H1 (cell line): Measurements from ENCODE around the gene CD300LG. TPM values are rescaled to one million over a fixed set of nuclear protein-coding genes. Genes with fewer than 3 reads are reported as not detected.

Experiments used
- CTCF ChIA-PET: fragments of 300-600 bp; sonication (Branson Sonifier 250); formaldehyde crosslinking; loops from one replicate; lab custom pipeline; 2021; ENCODE audit not compliant: partially characterized antibody; lab: Charles Lee
- POLR2A ChIA-PET: fragments of 300-600 bp; sonication (Branson Sonifier 250); formaldehyde crosslinking; loops from one replicate; lab custom pipeline; 2021; ENCODE audit warnings: inconsistent platforms; ENCODE audit not compliant: partially characterized antibody; lab: Charles Lee
- DNase-seq, 2 experiments: peaks; one replicate each; pipeline versions ENCODE4 v3.0.0 to v3.0.0-alpha.2; 2010 to 2022; ENCODE audit warnings: low spot score in 2 of 2, low read depth in 1 of 2, mixed read lengths in 1 of 2
- FAIRE-seq: peaks from 2 replicates; lab custom pipeline; 2011; peaks lifted over from hg19 to GRCh38; lab: Jason Lieb, UNC
- H2AFZ ChIP-seq: 2 replicates; pipeline ENCODE4 v1.8.1; 2012; ENCODE audit warnings: low read length, inconsistent platforms
- H2AK5ac ChIP-seq: 2 replicates; pipeline ENCODE4 v1.6.1; 2013; ENCODE audit warnings: low read depth, low read length
- H2BK120ac ChIP-seq: replicated peaks from 2 replicates; pipeline ENCODE3; 2013; ENCODE audit warnings: low read depth, low read length, inconsistent platforms
- H2BK12ac ChIP-seq: 2 replicates; pipeline ENCODE4 v1.6.1; 2013; ENCODE audit warnings: low read depth, low read length
- H2BK15ac ChIP-seq: 2 replicates; pipeline ENCODE4 v1.6.1; 2013; ENCODE audit warnings: low read length
- H2BK20ac ChIP-seq: 2 replicates; pipeline ENCODE4 v1.6.1; 2013; ENCODE audit warnings: low read length
- H2BK5ac ChIP-seq: 2 replicates; pipeline ENCODE4 v1.6.1; 2013; ENCODE audit warnings: low read depth, low read length
- H3K14ac ChIP-seq: 2 replicates; pipeline ENCODE4 v1.6.1; 2013; ENCODE audit warnings: inconsistent platforms; ENCODE audit not compliant: insufficient read length
- H3K18ac ChIP-seq: 2 replicates; pipeline ENCODE4 v1.6.1; 2013; ENCODE audit warnings: low read length; ENCODE audit errors: extremely low read depth
- H3K23ac ChIP-seq: 2 replicates; pipeline ENCODE4 v1.6.1; 2013; ENCODE audit warnings: inconsistent platforms; ENCODE audit not compliant: insufficient read length
- H3K23me2 ChIP-seq: 2 replicates; pipeline ENCODE4 v1.6.1; 2013; ENCODE audit warnings: low read depth, low read length
- H3K27ac ChIP-seq: 2 replicates; pipeline ENCODE4 v1.6.1; 2011; ENCODE audit warnings: low read depth, low read length, inconsistent platforms
- H3K27me3 ChIP-seq, 4 experiments: replicated peaks in 1 of 4; 1 replicate in 1 of 4; 2 replicates in 3 of 4; pipeline versions ENCODE4 v1.6.1 to v1.8.1; 2011 to 2013; ENCODE audit warnings: low read length in 3 of 4, mild to moderate bottlenecking in 3 of 4, inconsistent platforms in 2 of 4, mixed read lengths in 2 of 4, moderate library complexity in 1 of 4; ENCODE audit not compliant: control insufficient read depth in 3 of 4, insufficient read depth in 3 of 4; ENCODE audit errors: extremely low read depth in 1 of 4
- H3K36me3 ChIP-seq, 4 experiments: 2 replicates each; pipeline versions ENCODE4 v1.6.1 to v1.8.1; 2011 to 2013; ENCODE audit warnings: mild to moderate bottlenecking in 4 of 4, low read length in 3 of 4, moderate library complexity in 2 of 4, control low read depth in 1 of 4, inconsistent platforms in 1 of 4; ENCODE audit not compliant: insufficient read depth in 4 of 4, control insufficient read depth in 2 of 4
- H3K4ac ChIP-seq: replicated peaks from 2 replicates; pipeline ENCODE3; 2013; ENCODE audit warnings: low read length, low read depth, mixed read lengths, inconsistent platforms; ENCODE audit not compliant: insufficient read length
- H3K4me1 ChIP-seq, 4 experiments: replicated peaks in 1 of 4; 1 replicate in 1 of 4; 2 replicates in 3 of 4; pipeline versions ENCODE4 v1.6.1 to v1.8.1; 2011 to 2013; ENCODE audit warnings: low read length in 3 of 4, inconsistent platforms in 2 of 4, mixed read lengths in 1 of 4; ENCODE audit not compliant: insufficient read depth in 4 of 4, control insufficient read depth in 3 of 4
- H3K4me2 ChIP-seq, 2 experiments: 2 replicates each; pipeline versions ENCODE4 v1.6.1 to v1.8.1; 2011 to 2013; ENCODE audit warnings: low read depth in 2 of 2, low read length in 2 of 2, control low read depth in 1 of 2, inconsistent platforms in 1 of 2, mild to moderate bottlenecking in 1 of 2; ENCODE audit not compliant: insufficient read depth in 1 of 2
- H3K4me3 ChIP-seq, 4 experiments: fragments of 200-600, 300-600 bp in 1 of 4; sonication (generic), shearing (Covaris generic), sonication (Bioruptor Twin) in 1 of 4; 2 replicates each; pipeline versions ENCODE4 v1.5.1 to v1.8.1; 2011 to 2016; ENCODE audit warnings: low read length in 4 of 4, low read depth in 3 of 4, control low read depth in 2 of 4, inconsistent platforms in 2 of 4, mild to moderate bottlenecking in 2 of 4, mixed read lengths in 1 of 4, moderate library complexity in 1 of 4; ENCODE audit not compliant: insufficient read depth in 2 of 4; ENCODE audit errors: extremely low read depth in 1 of 4
- H3K56ac ChIP-seq: replicated peaks from 2 replicates; pipeline ENCODE3; 2013; ENCODE audit warnings: low read depth, mild to moderate bottlenecking, mixed read lengths, low read length, inconsistent platforms; ENCODE audit not compliant: insufficient read length
- H3K79me1 ChIP-seq: 2 replicates; pipeline ENCODE4 v1.6.1; 2013; ENCODE audit warnings: low read depth, low read length, control low read depth
- H3K79me2 ChIP-seq, 2 experiments: 2 replicates each; pipeline versions ENCODE4 v1.6.1 to v1.8.1; 2012 to 2013; ENCODE audit warnings: low read length in 2 of 2, mild to moderate bottlenecking in 2 of 2, inconsistent platforms in 1 of 2; ENCODE audit not compliant: insufficient read depth in 2 of 2, control insufficient read depth in 1 of 2
- H3K9ac ChIP-seq, 4 experiments: replicated peaks in 1 of 4; 1 replicate in 1 of 4; 2 replicates in 3 of 4; pipeline versions ENCODE4 v1.6.1 to v1.8.1; 2011 to 2013; ENCODE audit warnings: low read depth in 3 of 4, low read length in 3 of 4, control low read depth in 2 of 4, mild to moderate bottlenecking in 2 of 4, moderate library complexity in 2 of 4, inconsistent platforms in 1 of 4; ENCODE audit errors: extremely low read depth in 1 of 4
- H3K9me3 ChIP-seq, 2 experiments: 2 replicates each; pipeline versions ENCODE4 v1.6.1 to v1.8.1; 2012 to 2013; ENCODE audit warnings: mild to moderate bottlenecking in 2 of 2, moderate library complexity in 2 of 2, control low read depth in 1 of 2, inconsistent platforms in 1 of 2, low read depth in 1 of 2, low read length in 1 of 2, mixed read lengths in 1 of 2; ENCODE audit not compliant: insufficient read depth in 2 of 2
- H4K20me1 ChIP-seq, 2 experiments: replicated peaks in 1 of 2; 2 replicates each; pipeline versions ENCODE3 to v1.8.1; 2011 to 2013; ENCODE audit warnings: inconsistent platforms in 2 of 2, low read length in 2 of 2, mild to moderate bottlenecking in 1 of 2; ENCODE audit not compliant: insufficient read depth in 2 of 2, control insufficient read depth in 1 of 2
- H4K5ac ChIP-seq: 2 replicates; pipeline ENCODE4 v1.6.1; 2013; ENCODE audit warnings: low read length, low read depth, mixed read lengths, inconsistent platforms; ENCODE audit not compliant: insufficient read length
- H4K8ac ChIP-seq: 2 replicates; pipeline ENCODE4 v1.8.0; 2013; ENCODE audit warnings: mild to moderate bottlenecking, moderate library complexity, low read length, inconsistent platforms; ENCODE audit not compliant: insufficient read depth; ENCODE audit errors: extremely low read depth
- H4K91ac ChIP-seq: replicated peaks from 2 replicates; pipeline ENCODE3; 2013; ENCODE audit warnings: low read length, mixed read lengths, inconsistent platforms; ENCODE audit not compliant: insufficient read length
- BRCA1 ChIP-seq: IDR thresholded peaks from 2 replicates; pipeline ENCODE4 v1.6.1; 2012; ENCODE audit warnings: low read depth, low read length, improper control_type of control experiment
- SIN3A ChIP-seq, 2 experiments: IDR thresholded peaks in 1 of 2; conservative IDR thresholded peaks in 1 of 2; 2 replicates each; pipeline ENCODE4 v1.6.1; 2011 to 2012; ENCODE audit warnings: low read length in 2 of 2, improper control_type of control experiment in 1 of 2, low read depth in 1 of 2, mild to moderate bottlenecking in 1 of 2
- WGBS, 2 experiments: shearing (Covaris generic) in 1 of 2; methylation state at CpG; one replicate each; pipeline versions ENCODE4 v1.1.6 to v1.1.7; 2013 to 2015; ENCODE audit warnings: low lambda C conversion rate in 2 of 2, mixed read lengths in 2 of 2, inconsistent platforms in 1 of 2, low coverage in 1 of 2, missing lambda C conversion rate in 1 of 2; ENCODE audit not compliant: insufficient replicate concordance in 2 of 2, insufficient coverage in 1 of 2, insufficient read length in 1 of 2; ENCODE audit errors: extremely low coverage in 1 of 2, missing lambda C conversion rate in 1 of 2; 5-methylcytosine and 5-hydroxymethylcytosine counted together
- polyA plus RNA-seq, 7 experiments: library from polyadenylated mRNA; depleted of rRNA in 3 of 7; stranded (reverse) in 5 of 7; unstranded in 2 of 7; fragments of >200 nt in 5 of 7; fragments of 200-250 nt in 2 of 7; gene quantifications; 1 replicate in 5 of 7; 2 replicates in 1 of 7; 4 replicates in 1 of 7; pipeline versions ENCODE4 v1.2.1 to v1.2.3, GENCODE V29; 2011 to 2013; ENCODE audit warnings: missing spikeins in 2 of 7, mixed read lengths in 2 of 7
- total RNA-seq: library from RNA; stranded (reverse); fragmentation: NEBNext Ultra II Directional; extraction: Animal tissue kit (Norgen Biotek cat#: 25700); gene quantifications from 2 replicates; pipeline ENCODE4 v1.2.1, GENCODE V29; 2021

The CD300LG gene
- total and polyA plus RNA-seq, 2 of the 8 experiments (the other 6 are each of a cell fraction or from before 2014, with no cell fraction given), result 0.06 TPM; not detected in 1

DNA sequence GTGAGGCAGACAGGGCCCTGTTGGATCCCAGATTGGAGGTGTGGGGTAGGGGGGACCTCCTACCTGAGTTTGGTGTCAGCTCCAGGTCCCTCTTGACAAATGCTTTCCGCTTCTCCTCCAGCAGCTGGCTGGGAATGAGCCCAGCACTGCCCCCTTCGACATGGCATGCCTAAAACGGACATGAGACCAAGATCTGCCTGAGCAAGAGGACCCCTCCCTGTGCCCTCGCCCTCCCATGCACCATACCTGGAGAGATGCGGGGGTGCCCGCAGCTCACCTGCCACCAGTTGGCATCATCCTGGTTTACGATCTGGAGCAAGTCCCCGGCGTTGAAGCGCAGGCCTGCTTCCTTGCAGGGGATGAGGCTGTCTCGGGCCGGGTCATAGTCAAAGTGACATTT, 34.2 kb downstream of the CD300LG start:
- Histone ChIP-seq H3K36me3 (no peaks in the 10 kb centered on the region; a peak in 2 of 8 replicates), H3K79me1 (no peaks in the 10 kb centered on the region), H3K79me2 (no peaks in the 10 kb centered on the region), H3K9me3 (no peaks in the 10 kb centered on the region), H3K4me2 (no peak overlapping the region), H3K4me1 (peaks cover 0 to 8% (median 6%) of the 10 kb centered on the region in 4 experiments; a peak in 5 of 7 replicates), H3K9ac (no peak overlapping the region), H2BK5ac (no peak overlapping the region), H2BK120ac (no peak overlapping the region), H4K20me1 (peaks cover 0 to 8% of the 10 kb centered on the region in 2 experiments), H3K23me2 (no peaks in the 10 kb centered on the region), H2BK15ac (no peak overlapping the region), H4K91ac (no peak overlapping the region), H3K4ac (no peak overlapping the region), H3K27ac (no peak overlapping the region), H3K18ac (no peak overlapping the region), H2BK20ac (no peak overlapping the region), H3K14ac (no peak overlapping the region), H3K4me3 (no peak overlapping the region), H3K27me3 (no peaks in the 10 kb centered on the region), H2AK5ac (no peak overlapping the region), H4K8ac (no peak overlapping the region), H2AFZ (no peak overlapping the region), H2BK12ac (no peak overlapping the region), H3K56ac (no peak overlapping the region), H4K5ac (no peak overlapping the region), H3K23ac (no peak overlapping the region)
- ChIA-PET POLR2A (no interaction called here), CTCF (interaction anchor here (0.7 to 10.0 kb wide), 28 partner anchors 15 to 482 kb away, joined by 3 to 403 read pairs (median 6); partner anchors contain the start of genes CD300LG, FAM171A2, MPP2 and PPY)
- DNase-seq, result no peak
- TF ChIP-seq BRCA1 (no peak), SIN3A (conservative IDR thresholded peaks at IDR 0.05 in 1 of 2, IDR thresholded peaks at IDR 0.05 in 1 of 2; ENCODE audit: low read depth in 1 of 2, low read length in 2 of 2) (no peak)
- WGBS, 2 experiments, result 94% methylated on average over 12 of the region's 12 CpGs; no CpG with 5 or more reads in 1 of the 2 experiments
- FAIRE-seq, result no peak
